Mesendoderm (in vitro differentiated cells): ENCODE measurements around the gene ABCC2.

Source experiments
- DNase-seq: peaks from one replicate; pipeline ENCODE4 v3.0.0; 2013
- H2AK5ac ChIP-seq: 2 replicates; pipeline ENCODE4 v1.6.1; 2013; ENCODE audit warnings: low read length, inconsistent platforms
- H2BK120ac ChIP-seq: 2 replicates; pipeline ENCODE4 v1.6.1; 2013; ENCODE audit warnings: low read depth, mild to moderate bottlenecking, low read length, moderate library complexity, mixed read lengths
- H2BK15ac ChIP-seq: replicated peaks from 2 replicates; pipeline ENCODE4 v1.6.1; 2013; ENCODE audit warnings: low read depth, mild to moderate bottlenecking, moderate library complexity
- H2BK5ac ChIP-seq: 2 replicates; pipeline ENCODE4 v1.6.1; 2013; ENCODE audit warnings: low read length, inconsistent platforms
- H3K18ac ChIP-seq: 2 replicates; pipeline ENCODE4 v1.6.1; 2013; ENCODE audit warnings: mild to moderate bottlenecking, low read length, mixed read lengths
- H3K23ac ChIP-seq: one replicate; pipeline ENCODE4 v1.6.1; 2013; ENCODE audit warnings: low read length
- H3K27ac ChIP-seq: 2 replicates; pipeline ENCODE4 v1.5.1; 2013; ENCODE audit warnings: low read depth, mild to moderate bottlenecking, inconsistent platforms, low read length, moderate library complexity
- H3K27me3 ChIP-seq: 2 replicates; pipeline ENCODE4 v1.6.1; 2013; ENCODE audit warnings: low read length, control low read depth, mild to moderate bottlenecking, inconsistent platforms; ENCODE audit not compliant: insufficient read depth, poor library complexity
- H3K36me3 ChIP-seq: 2 replicates; pipeline ENCODE4 v1.6.1; 2013; ENCODE audit warnings: low read length, inconsistent platforms; ENCODE audit not compliant: control insufficient read depth, insufficient read depth
- H3K4ac ChIP-seq: one replicate; pipeline ENCODE4 v1.6.1; 2013; ENCODE audit warnings: low read depth, mild to moderate bottlenecking, low read length, moderate library complexity
- H3K4me1 ChIP-seq: 2 replicates; pipeline ENCODE4 v1.6.1; 2013; ENCODE audit warnings: low read depth, low read length, inconsistent platforms; ENCODE audit not compliant: control insufficient read depth
- H3K4me2 ChIP-seq: 2 replicates; pipeline ENCODE4 v1.6.1; 2013; ENCODE audit warnings: low read length
- H3K4me3 ChIP-seq: 2 replicates; pipeline ENCODE4 v1.5.1; 2013; ENCODE audit warnings: mild to moderate bottlenecking, low read length
- H3K56ac ChIP-seq: one replicate; pipeline ENCODE4 v1.6.1; 2013; ENCODE audit warnings: low read length
- H3K79me1 ChIP-seq: 2 replicates; pipeline ENCODE4 v1.6.1; 2013; ENCODE audit warnings: low read length, inconsistent platforms
- H3K79me2 ChIP-seq: 2 replicates; pipeline ENCODE4 v1.6.1; 2013; ENCODE audit warnings: mild to moderate bottlenecking, low read length; ENCODE audit not compliant: control insufficient read depth, insufficient read depth
- H3K9ac ChIP-seq: 2 replicates; pipeline ENCODE4 v1.6.1; 2013; ENCODE audit warnings: low read length, inconsistent platforms
- H4K5ac ChIP-seq: one replicate; pipeline ENCODE4 v1.6.1; 2013; ENCODE audit warnings: low read length
- H4K8ac ChIP-seq: one replicate; pipeline ENCODE4 v1.6.1; 2013; ENCODE audit warnings: low read depth, mild to moderate bottlenecking, control low read depth, low read length, moderate library complexity
- WGBS: extraction: QIAGEN DNeasy Blood & Tissue Kit; methylation state at CpG from one replicate; pipeline ENCODE4 v1.1.7; 2013; ENCODE audit warnings: low lambda C conversion rate, missing lambda C conversion rate; ENCODE audit not compliant: insufficient coverage; ENCODE audit errors: extremely low coverage; 5-methylcytosine and 5-hydroxymethylcytosine counted together

Gene ABCC2

GRCh38 chr10:99870123-99870730 is 87.8 kb downstream of the ABCC2 start:
- Histone ChIP-seq H3K79me1 (no peaks in the 10 kb centered on the region), H3K4me1 (no peaks in the 10 kb centered on the region), H3K18ac (no peak overlapping the region), H4K8ac (no peak overlapping the region), H4K5ac (no peak overlapping the region), H3K79me2 (no peaks in the 10 kb centered on the region), H3K4ac (no peak overlapping the region), H3K36me3 (no peaks in the 10 kb centered on the region), H2BK15ac (no peak overlapping the region), H2BK5ac (no peak overlapping the region), H3K4me3 (no peak overlapping the region), H2AK5ac (no peak overlapping the region), H3K4me2 (no peak overlapping the region), H3K9ac (no peak overlapping the region), H3K27me3 (no peaks in the 10 kb centered on the region), H2BK120ac (no peak overlapping the region), H3K23ac (no peak overlapping the region), H3K27ac (no peak overlapping the region), H3K56ac (no peak overlapping the region)
- DNase-seq, result no peak
- no CpG with 5 or more reads among the region's 8 CpGs for WGBS

DNA sequence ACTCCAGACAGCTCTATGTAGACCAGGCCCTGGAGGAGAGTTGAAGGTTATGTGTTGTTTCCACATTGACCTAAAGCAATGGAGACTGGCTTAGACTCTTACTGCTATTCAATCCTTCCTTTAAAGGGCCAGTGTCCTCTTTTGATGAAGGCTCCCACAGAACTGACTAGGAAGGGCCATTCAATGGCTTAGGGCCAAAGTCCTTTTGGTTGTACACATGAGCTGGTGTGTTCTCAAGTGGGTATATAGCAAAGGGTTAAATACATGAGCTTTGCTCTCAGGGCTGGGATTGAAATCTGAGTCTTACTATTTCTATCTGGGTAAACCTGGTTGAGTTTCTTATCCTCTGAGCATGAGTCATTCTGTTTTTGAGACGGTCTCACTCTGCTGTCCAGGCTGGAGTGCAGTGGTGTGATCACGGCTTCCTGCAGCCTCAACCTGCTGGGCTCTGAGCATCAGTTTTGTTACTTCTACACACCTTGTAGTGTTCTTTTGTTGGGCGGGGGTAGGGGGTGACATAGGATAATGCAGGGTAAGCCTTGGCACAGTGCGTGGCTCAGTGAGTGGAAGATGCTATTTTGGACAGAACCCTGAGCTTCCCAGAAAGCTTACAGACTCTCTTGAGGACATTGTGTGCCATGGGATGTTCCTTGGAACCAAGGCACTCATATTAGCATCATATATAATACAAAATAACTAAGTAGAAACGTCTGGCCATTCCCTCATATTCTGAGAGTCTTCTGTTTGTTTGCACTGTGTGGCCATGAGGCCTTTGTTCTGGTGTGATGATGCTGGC is 90.1 kb downstream of the ABCC2 start:
- no peak overlapping the region for H3K9ac ChIP-seq
- H3K27me3 ChIP-seq, result no peaks in the 10 kb centered on the region
- H3K4me2 ChIP-seq, result no peak overlapping the region
- H2BK5ac ChIP-seq, result no peak overlapping the region
- no peak overlapping the region for H2BK120ac ChIP-seq
- no peak overlapping the region for H3K18ac ChIP-seq
- peaks cover 1% of the 10 kb centered on the region for H3K36me3 ChIP-seq
- no CpG with 5 or more reads among the region's 5 CpGs for WGBS
- H3K23ac ChIP-seq, result no peak overlapping the region
- H3K27ac ChIP-seq, result no peak overlapping the region
- H4K5ac ChIP-seq, result no peak overlapping the region
- no peak overlapping the region for H4K8ac ChIP-seq
- H3K4me3 ChIP-seq, result no peak overlapping the region
- DNase-seq, result no peak
- no peaks in the 10 kb centered on the region for H3K79me2 ChIP-seq
- no peak overlapping the region for H3K56ac ChIP-seq
- no peak overlapping the region for H2BK15ac ChIP-seq
- H3K79me1 ChIP-seq, result no peaks in the 10 kb centered on the region
- H3K4me1 ChIP-seq, result no peaks in the 10 kb centered on the region
- H2AK5ac ChIP-seq, result no peak overlapping the region
- no peak overlapping the region for H3K4ac ChIP-seq

DNA sequence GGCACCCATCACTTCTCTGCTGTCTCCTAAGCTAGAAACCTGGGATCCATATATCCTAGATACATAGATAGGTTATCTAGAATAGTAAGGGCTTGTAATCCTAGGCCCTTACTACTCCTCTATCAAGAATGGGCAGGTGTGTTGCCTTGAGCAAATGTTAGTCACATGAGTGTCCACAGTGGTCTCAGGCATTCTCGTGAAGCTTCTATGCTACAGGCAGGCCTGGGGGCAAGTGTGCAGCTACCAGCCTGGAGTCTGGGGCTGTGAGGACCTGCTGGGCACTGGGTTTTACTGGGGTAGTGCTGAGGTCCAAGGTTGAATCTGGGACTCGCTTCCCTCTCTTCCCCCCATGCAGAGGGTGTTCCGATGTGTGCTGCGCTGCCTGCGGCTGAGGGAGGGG is 91.4 kb downstream of the ABCC2 start:
- Histone ChIP-seq H3K9ac (no peak overlapping the region), H3K79me2 (no peaks in the 10 kb centered on the region), H4K5ac (no peak overlapping the region), H4K8ac (no peak overlapping the region), H3K4me2 (no peak overlapping the region), H3K4me1 (no peaks in the 10 kb centered on the region), H3K18ac (no peak overlapping the region), H3K36me3 (peaks cover 3% of the 10 kb centered on the region), H3K27me3 (no peaks in the 10 kb centered on the region), H2BK120ac (no peak overlapping the region), H2BK15ac (no peak overlapping the region), H3K79me1 (no peaks in the 10 kb centered on the region), H3K27ac (no peak overlapping the region), H3K4me3 (no peak overlapping the region), H3K23ac (no peak overlapping the region), H3K56ac (no peak overlapping the region), H3K4ac (no peak overlapping the region), H2AK5ac (no peak overlapping the region), H2BK5ac (no peak overlapping the region)
- no CpG with 5 or more reads among the region's 5 CpGs for WGBS
- no peak for DNase-seq

GRCh38 chr10:99874341-99875085 is 92.1 kb downstream of the ABCC2 start:
- Histone ChIP-seq H3K27me3 (no peaks in the 10 kb centered on the region), H2BK5ac (no peak overlapping the region), H2BK120ac (no peak overlapping the region), H3K36me3 (peaks cover 5% of the 10 kb centered on the region), H3K9ac (no peak overlapping the region), H3K56ac (no peak overlapping the region), H4K5ac (no peak overlapping the region), H3K79me1 (no peaks in the 10 kb centered on the region), H2AK5ac (no peak overlapping the region), H3K79me2 (no peaks in the 10 kb centered on the region), H4K8ac (no peak overlapping the region), H3K18ac (no peak overlapping the region), H3K4me1 (no peaks in the 10 kb centered on the region), H2BK15ac (no peak overlapping the region), H3K4me3 (no peak overlapping the region), H3K23ac (no peak overlapping the region), H3K4ac (no peak overlapping the region), H3K27ac (no peak overlapping the region), H3K4me2 (no peak overlapping the region)
- WGBS, result no CpG with 5 or more reads among the region's 9 CpGs
- DNase-seq, result no peak

- WGBS, result no CpG with 5 or more reads among the region's 5 CpGs
- Histone ChIP-seq H2BK120ac (no peak overlapping the region), H3K36me3 (peaks cover 6% of the 10 kb centered on the region), H3K79me1 (no peaks in the 10 kb centered on the region), H2BK5ac (no peak overlapping the region), H3K23ac (no peak overlapping the region), H4K8ac (no peak overlapping the region), H2BK15ac (no peak overlapping the region), H3K27ac (no peak overlapping the region), H3K4me3 (no peak overlapping the region), H3K56ac (no peak overlapping the region), H3K4me1 (no peaks in the 10 kb centered on the region), H3K9ac (no peak overlapping the region), H3K27me3 (no peaks in the 10 kb centered on the region), H2AK5ac (no peak overlapping the region), H4K5ac (no peak overlapping the region), H3K4me2 (no peak overlapping the region), H3K18ac (no peak overlapping the region), H3K4ac (no peak overlapping the region), H3K79me2 (no peaks in the 10 kb centered on the region)
- DNase-seq, result no peak
Observed at GRCh38 chr10:99875473-99875872, 93.0 kb downstream of the ABCC2 start.
